ENCODE results near the gene PTPN4.

PTPN4 gene, protein sequence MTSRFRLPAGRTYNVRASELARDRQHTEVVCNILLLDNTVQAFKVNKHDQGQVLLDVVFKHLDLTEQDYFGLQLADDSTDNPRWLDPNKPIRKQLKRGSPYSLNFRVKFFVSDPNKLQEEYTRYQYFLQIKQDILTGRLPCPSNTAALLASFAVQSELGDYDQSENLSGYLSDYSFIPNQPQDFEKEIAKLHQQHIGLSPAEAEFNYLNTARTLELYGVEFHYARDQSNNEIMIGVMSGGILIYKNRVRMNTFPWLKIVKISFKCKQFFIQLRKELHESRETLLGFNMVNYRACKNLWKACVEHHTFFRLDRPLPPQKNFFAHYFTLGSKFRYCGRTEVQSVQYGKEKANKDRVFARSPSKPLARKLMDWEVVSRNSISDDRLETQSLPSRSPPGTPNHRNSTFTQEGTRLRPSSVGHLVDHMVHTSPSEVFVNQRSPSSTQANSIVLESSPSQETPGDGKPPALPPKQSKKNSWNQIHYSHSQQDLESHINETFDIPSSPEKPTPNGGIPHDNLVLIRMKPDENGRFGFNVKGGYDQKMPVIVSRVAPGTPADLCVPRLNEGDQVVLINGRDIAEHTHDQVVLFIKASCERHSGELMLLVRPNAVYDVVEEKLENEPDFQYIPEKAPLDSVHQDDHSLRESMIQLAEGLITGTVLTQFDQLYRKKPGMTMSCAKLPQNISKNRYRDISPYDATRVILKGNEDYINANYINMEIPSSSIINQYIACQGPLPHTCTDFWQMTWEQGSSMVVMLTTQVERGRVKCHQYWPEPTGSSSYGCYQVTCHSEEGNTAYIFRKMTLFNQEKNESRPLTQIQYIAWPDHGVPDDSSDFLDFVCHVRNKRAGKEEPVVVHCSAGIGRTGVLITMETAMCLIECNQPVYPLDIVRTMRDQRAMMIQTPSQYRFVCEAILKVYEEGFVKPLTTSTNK

DNA sequence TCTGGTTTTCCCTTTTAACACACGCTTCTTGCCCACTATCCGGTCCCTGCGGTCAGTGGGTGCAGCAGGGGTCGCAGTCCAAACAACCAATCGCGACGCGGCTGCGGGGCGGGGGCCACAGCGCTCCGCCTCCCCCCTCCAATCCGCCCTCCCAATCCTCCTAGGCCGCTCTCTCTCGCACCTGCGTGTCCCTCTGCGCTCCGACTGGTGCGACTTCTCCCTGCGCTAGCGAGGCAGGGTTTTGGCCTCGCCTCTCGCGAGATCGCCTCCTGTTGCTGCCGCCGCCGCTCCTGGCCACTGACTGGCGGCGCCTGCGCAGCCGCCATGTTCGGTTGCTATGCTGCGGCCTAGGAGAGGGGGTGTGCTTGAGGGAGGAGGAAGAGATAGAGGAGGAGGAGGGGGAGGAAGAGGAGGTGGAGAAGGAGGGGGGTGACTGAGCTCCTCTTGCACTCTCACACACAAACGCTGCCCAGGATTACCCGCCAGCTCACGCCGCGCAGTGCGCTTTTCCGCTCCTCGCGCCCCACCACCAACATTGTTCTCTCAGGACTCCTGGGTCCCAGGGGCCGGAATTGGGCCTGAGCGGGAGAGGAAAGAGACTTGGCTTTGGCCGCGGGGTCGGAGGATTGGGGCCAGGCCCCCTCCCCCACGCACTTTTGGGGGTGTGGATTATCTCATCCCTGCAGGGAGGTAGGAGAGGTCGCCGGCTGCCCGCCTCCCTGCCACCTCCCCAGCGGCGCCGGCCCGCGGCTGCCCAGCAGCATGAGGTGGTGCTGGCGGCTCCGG, at the start of gene PTPN4:
TSS of gene PTPN4 (plus strand) at position 472 of the 786 bp plus-strand sequence. CDS start 49,932 bp downstream, outside the sequence.
- peak; percentile 98 for DNase-seq

DNA sequence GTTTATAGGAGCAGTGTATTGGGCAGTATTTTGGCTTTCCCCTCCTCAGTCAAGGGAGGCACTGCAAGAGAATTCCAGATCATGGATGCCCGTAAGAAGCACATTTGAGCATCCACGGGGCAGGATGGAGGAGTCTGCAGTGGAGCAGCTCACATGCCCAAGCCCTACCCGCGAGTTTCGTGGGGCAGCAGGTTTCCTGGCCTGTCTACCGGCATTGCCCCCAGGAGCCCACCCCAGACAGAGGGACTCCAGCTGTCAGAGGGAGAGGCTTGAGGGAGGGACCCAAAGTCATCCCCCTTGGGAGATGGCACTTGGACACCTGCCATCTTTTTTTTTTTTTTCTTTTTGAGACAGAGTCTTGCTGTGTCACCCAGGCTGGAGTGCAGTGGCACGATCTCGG, 49.4 kb upstream of the PTPN4 start:
- DNase-seq, result no peak

DNA sequence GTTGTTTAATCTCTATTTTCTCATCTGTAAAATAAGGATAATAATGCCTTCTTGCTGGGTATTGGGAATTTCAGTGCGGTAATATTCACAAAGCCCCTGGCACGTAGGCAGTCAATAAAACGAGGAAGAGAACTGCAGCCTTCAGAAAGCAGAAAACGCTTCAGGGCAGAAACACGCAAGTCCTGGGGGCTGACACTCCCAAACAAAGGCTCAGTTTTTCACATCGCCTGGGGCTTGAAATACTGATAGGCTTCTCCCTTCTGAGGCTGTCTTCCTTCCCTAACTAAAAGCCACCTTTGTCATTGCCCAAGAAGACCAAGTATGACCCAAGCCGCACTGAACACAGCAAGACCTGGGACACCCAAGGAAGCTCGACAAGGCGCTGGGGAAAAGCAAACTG, 48.4 kb upstream of the PTPN4 start:
- no peak for DNase-seq

DNA sequence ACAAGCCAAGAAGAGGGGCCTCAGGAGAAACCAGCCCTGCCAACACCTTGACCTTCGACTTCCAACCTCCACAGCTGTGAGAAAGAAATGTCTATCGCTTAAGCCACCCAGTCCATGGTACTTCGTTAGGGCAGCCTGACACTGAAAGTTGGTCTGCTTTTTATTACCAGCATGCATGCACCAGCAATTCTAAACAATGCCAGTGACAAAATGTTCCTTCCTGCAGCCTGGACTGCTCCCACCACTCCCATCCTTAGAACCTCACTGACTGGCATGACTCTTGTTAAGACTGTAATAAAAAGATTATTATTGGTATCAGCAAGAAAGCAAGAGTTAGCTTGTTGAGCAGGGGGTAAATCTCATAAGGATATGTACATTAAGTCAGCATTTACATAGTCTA, 47.2 kb upstream of the PTPN4 start:
- no peak for DNase-seq

DNA sequence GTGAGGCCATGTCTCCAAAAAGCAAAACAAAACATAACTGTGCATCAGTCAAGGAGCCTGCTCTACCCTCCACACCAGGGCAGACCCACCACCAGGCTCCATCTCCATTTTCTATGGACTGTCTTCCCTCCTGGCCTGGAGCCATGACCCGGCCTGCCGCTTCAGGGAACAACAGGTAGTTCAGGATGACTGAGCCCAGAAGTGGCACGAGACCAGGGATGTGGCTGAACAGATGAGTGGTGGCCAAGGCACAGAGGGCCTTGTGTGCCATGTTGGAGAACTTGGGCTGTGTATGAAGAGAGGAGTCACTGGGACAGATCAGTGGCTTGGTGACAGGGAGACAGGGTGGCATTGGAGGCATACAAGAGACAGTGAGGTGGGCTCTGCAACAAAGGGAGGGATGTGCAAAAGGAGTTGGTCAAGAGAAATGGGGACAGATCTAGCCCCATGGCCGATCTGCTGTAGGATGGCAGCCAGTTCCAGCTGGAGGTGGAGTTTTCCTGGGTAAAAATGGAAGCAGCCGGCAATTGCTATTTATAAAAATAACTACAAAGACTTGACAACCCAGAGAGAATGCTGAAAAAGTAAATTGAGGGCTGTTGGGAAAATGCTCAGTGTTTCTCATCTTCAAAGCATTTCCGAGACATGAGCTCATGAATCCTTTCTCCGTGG, 45.8 kb upstream of the PTPN4 start:
- no peak for DNase-seq

DNA sequence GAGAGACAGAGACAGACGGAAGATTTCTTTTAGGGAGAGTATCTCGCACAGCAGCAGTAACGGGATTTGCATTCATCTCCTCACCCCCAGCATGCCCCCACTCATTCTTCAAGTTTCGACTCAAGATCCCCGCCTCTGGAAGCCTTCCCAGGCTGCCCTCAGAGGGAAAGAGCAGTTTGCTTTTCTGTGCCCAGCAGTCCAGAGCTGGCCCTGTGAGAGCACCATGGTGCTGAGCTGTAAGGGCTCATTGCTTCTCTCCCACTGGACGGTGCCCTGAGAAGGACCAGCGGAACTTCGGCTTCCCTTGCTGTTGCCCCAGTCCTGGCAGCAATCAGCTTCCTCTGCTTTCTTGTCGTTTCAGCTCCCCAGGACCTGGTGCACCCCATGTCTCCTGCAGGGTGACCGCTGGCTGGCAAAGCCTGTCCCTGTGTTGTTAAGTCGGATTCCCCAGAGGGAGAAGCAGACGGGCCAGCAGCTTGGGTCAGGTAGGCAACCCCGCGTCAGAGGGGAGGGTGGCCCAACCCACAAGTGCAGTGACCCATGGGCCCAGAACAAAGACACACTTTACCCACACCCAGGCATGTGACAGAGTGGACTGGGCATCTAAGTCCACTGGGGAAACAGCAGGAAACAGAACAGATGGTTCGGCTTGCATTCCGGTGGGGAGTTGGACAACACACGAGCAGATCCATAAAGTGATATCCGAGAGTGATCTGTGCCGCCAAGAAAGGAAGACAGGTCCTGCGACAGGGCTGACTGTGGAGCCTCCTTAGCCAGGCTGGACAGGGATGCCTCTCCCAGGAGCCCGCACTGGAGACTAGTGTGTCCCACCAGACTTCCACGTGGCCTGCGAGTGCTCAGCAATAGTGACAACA, 44.1 kb upstream of the PTPN4 start:
- no peak for DNase-seq

DNA sequence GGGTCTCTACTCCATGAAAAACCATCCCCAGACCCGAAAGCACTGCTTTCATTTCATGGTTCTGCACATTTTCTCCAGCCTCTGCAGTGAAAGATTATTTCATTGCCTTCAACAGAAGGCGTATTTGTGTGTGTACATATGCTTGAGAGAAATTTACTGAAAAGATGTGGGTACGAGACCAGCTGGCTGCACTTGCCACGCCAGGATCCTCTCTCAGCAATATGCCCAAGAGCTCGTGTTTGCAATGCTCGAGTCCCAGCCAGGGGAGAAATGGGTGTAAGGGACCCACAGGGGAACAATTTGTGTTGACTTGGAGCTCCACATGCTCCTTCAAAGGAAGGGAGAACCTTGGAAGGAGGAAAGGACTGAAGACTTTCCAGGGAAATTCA, 43.4 kb upstream of the PTPN4 start:
- DNase-seq, result no peak

DNA sequence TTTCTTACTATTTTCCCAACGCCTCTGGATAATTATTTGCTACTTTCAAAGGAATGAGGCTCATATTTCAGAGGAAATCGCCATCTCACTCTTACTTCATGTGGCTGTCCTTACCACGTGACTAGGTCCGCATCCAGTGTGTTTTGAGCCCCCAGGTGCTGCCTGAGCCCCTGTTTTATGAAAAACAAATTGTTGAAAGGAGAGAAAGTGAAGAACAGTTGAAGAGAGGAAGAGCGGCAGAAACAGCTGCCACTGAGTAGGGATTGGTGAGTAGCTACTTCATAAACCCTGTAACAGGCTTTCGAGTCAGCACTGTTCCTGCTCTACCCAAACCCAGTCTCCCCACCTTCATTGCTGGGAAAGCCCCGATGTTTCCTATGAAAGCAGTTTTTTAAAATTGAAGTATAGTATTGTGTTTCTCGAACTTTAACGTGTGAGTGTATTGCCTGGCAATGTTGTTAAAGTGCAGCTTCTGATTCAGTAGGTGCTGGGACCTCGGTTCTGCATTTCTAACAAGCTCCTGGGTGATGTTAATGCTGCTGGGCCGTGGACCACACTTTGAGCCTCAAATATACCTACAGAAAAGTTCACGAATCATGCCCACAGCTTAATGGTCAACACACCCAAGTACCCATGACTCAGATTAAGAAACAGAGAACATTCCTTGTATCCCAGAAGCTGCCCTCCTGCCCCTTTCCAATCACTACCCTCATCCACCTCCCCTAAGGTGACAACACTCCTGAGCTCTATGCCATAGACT, 41.0 kb upstream of the PTPN4 start:
- DNase-seq, result no peak

DNA sequence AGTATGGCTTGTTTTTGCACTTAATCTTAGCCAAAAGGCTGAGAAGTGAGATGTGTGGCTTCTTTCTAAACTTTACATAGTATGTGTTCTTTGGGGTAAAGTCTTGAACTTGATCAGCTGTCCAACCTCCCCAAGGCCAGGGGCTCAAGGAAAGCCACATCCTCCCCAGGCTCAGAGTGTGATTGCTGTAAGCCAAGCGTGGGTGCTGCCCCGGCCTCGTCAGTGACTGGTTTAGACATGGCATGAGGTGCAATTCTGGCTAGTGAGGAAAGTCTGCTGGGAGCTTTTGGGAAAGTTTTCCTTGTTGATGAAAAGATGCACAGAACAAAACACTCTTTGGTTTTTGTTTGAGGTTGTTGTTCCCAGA, 40.5 kb upstream of the PTPN4 start:
- no peak for DNase-seq

DNA sequence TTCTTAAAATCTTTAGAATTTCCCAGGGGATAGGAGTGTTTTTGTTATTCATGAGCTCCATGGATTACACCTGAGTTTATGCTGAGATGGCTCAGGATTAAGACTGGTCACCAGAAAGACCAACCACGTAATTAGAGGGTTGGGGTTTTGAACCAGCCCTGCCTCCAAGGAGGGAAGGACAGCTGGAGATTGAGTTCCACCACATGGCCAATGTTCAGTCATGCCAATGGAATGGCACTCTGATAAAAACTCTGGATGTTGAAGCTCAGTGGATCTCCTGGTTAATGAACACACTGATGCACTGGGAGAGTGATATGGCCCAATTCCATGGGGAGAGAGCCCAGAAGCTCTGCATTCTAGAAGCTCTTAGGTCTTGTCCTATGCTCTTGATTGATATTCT, 38.7 kb upstream of the PTPN4 start:
- DNase-seq, result no peak

DNA sequence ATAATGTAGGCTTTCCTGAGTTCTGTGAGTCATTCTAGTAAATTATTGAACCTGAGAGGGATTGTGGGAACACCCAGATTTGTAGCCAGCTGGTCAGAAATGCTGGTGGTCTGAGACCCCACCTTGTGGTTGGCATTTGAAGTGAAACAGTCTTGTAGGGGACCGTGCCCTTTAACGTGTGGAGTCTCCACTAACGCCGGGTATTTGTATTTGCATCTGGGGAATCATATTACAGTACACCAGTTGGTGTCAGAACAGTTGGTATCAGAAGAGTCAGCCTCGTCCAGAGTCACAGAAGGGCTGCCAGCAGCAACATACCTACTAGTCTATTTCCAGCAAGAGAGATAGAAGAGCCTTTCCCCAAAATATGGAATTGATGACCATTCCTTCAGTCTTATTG, 38.3 kb upstream of the PTPN4 start:
- no peak for DNase-seq

DNA sequence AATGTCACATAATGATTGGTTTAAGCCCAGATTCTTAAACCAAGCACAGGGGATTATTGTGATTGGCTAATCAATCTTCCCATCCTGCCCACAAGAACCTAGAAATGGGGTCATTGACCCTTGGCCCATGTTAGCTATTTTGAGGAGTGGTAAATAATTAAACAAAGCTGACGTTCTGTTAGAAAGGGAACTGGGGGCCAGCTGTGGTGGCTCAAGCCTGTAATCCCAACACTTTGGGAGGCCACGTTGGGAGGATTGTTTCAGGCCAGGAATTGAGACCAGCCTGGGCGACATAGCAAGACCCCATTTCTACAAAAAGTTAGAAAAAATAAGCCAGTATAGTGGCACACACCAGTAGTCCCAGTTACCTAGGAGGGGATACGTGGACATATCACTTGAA, 37.8 kb upstream of the PTPN4 start:
- DNase-seq, result no peak

DNA sequence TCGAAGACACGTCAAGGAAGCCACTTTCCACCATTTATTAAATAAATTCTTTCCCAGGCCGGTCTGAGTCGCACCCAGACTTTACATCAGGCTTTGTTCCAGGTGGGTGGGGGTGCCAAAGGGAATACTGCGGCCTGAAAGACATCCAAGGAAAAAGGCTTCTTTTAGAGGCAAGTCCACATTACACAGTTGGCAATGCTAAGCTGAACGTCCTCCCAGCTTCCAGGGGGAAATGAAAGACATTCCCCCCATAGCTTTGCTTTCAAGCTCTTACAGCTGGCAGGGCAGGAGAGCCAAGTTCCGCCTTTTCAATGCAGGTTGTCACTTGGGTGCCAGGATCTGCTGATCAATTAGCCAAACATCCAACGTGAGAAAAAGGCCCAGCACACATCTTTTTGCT, 36.5 kb upstream of the PTPN4 start:
- DNase-seq, result no peak

DNA sequence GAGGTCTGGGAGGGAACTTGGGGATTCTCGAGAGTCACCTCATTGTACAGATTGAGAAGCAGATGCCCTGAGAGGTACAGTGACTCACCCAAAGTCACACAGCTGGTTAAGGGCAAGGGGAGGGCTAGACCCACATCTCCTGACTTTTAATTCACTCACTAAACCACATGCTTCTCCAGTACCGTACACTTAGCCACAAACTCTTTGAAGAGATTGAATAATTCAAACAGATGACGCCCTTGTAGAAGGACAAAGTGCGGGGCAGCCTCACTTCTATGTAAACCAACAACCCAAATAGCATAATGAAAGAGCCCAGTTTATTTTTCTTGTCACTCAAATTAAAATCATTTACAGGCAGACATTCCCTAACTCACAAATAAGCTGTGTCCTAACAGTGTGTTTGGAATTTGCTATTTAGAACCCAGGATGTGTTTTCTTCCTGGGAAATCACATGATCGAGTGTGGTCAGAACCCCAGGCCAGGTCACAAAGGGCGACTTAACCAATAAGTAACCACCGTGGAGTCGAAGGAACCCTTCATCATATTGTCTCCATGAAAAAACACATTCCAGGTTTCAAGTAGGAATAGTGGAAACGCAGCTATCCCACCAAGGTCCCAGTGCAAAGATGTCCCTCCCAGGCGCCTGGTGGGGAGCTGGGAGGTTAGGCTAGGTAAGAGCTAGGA, 35.8 kb upstream of the PTPN4 start:
- peak; percentile 2 for DNase-seq

DNA sequence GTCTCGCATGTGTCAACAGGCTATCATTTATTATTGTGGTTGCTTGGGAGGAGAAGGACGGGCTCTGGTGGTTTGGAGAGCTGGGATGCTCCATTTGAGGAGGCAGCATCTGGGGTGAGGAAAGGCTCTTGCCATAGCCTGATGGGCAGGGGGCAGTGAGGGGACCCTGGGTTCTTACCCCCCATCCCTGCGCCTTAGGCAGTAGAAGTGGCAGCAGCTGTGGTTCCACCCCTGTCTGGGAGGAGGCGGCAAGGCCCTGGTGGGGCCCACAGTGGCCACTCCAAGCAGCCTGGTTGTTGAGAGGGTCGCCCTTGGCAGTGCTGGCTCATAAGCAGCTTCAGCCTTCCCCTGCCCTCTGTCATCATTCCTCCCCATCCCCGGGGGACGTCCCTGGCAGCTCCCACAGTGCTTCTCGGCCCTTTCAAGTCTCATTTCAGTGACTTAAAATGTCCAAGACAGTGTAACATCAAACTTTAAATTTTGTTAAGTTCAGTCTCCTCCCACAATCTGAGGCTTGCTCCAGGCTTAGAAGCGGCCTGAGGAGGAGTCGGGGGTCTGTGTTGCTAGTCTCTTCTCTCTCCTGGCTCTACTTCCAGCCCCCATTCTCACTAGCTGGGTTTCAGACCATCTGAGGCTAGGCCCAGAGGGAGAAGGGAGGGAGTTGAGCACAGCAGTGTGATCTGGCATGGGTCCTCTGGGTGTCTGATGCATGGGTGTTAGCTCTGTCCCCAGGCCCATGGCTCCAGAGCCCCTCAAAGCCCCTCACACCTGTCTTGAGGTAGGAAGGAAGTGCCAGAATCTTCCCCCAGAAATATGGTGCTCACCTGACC, 34.9 kb upstream of the PTPN4 start:
- no peak for DNase-seq

DNA sequence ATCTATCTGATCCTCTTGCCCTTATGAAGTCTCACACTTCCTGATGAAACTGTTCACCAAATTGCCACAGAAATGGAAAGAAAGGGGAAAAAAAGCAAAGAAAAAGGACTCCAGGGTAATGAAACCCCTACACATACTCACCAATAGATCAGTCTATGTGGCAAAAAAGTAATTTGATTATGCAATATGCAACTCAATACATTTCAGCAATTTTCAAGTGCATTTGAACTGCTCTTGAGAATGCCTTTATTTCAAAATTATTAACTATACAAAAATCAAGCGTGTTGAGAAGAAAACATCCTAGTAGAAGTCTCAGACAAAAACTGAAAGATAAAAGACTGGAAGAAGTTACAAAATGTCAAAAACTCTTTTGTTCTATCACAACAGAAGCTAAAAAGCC, 32.2 kb upstream of the PTPN4 start:
- DNase-seq, result no peak

DNA sequence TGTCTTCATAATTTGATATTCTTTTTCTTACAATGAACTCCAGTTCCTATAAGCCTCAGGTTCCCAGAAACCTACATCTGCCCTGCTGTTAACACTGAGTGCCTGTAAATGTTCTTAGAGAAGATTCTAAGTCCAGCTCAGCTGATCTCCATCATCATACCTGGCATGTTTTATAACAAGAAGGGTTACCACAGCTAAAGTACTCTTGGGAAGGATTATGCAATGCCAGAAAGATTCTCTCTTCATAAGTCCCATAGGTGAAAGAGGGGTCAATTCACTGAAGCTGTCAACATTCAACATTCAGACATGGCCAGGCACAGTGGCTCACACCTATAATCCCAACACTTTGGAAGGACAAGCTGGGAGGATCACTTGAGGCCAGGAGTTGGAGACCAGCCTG, 31.3 kb upstream of the PTPN4 start:
- no peak for DNase-seq

DNA sequence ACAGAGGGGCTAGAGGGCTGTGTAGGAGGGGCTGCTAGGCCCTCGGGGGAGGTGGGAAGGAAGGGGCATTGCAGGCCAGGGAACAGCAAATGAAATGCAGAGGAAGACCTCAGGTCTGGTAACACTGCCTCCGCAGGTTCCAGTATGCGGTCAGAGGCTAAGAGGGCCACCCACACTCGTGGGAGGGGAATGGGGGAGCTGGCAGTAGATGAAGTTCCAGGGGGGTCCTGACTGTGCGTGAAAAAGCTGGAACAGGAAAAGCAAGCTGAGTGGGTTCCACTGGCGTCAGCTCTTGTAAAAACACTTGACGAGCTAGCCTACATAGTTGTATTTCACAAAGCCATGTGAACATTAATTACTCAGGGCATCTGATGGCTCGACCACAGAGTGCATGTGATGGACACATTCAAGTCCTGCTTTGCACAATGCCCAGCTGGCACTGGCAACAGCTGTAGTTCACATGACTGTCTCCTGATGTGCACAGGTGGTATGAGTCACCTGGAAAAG, 29.0 kb upstream of the PTPN4 start:
- no peak for DNase-seq

DNA sequence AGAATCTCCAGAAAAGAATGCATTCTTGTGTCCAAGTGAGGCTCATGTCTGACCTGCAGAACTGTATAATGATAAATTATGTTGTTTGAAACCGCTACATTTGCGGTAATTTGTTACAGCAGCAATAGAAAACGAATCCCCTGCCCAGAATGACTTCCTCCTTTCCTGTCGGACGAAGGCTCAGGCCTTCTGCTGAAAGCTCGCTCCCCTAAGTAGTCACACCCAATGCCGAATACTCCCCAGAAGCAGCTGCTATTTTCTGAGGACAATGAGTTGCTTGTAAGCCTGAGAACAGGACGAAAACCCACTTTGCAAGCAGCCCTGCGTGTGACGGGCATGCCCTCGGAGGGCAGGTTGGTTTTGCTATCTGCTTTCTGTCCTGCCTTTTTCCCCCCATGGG, 27.7 kb upstream of the PTPN4 start:
- no peak for DNase-seq
